IPS-20b (cell line): ENCODE results near the gene PRKCQ.

Source experiments
- H3K27ac ChIP-seq: one replicate; pipeline ENCODE4 v1.5.1; 2013; ENCODE audit warnings: low read length
- H3K27me3 ChIP-seq: 2 replicates; pipeline ENCODE4 v1.6.1; 2013; ENCODE audit warnings: mild to moderate bottlenecking, low read length, inconsistent platforms; ENCODE audit not compliant: insufficient read depth
- H3K36me3 ChIP-seq: 2 replicates; pipeline ENCODE4 v1.6.1; 2013; ENCODE audit warnings: low read depth, mild to moderate bottlenecking, inconsistent platforms, low read length, moderate library complexity; ENCODE audit not compliant: insufficient read depth
- H3K4me1 ChIP-seq: 2 replicates; pipeline ENCODE4 v1.6.1; 2013; ENCODE audit warnings: mild to moderate bottlenecking, control low read depth, inconsistent platforms, low read length, moderate library complexity; ENCODE audit not compliant: insufficient read depth
- H3K4me3 ChIP-seq: 2 replicates; pipeline ENCODE4 v1.5.1; 2013; ENCODE audit warnings: mild to moderate bottlenecking, low read length, inconsistent platforms
- H3K9ac ChIP-seq: 2 replicates; pipeline ENCODE4 v1.6.1; 2013; ENCODE audit warnings: low read depth, mild to moderate bottlenecking, inconsistent platforms, low read length, moderate library complexity
- H3K9me3 ChIP-seq: 2 replicates; pipeline ENCODE4 v1.6.1; 2013; ENCODE audit warnings: mild to moderate bottlenecking, low read depth, low read length, inconsistent platforms; ENCODE audit not compliant: insufficient read depth

PRKCQ gene

GRCh38 chr10:6564367-6564766, 15.7 kb downstream of the PRKCQ start:
- no peak overlapping the region for H3K4me3 ChIP-seq
- no peak overlapping the region for H3K9ac ChIP-seq
- no peaks in the 10 kb centered on the region for H3K36me3 ChIP-seq
- H3K9me3 ChIP-seq: no peaks in the 10 kb centered on the region
- H3K4me1 ChIP-seq: peaks cover 5% of the 10 kb centered on the region; the same call in 1 of the 2 replicates
- no peak overlapping the region for H3K27ac ChIP-seq
- no peaks in the 10 kb centered on the region for H3K27me3 ChIP-seq

- H3K27ac ChIP-seq: no peak overlapping the region
- H3K27me3 ChIP-seq: no peaks in the 10 kb centered on the region
- peaks cover 5% of the 10 kb centered on the region; the same call in 1 of the 2 replicates for H3K4me1 ChIP-seq
- no peak overlapping the region for H3K4me3 ChIP-seq
- no peak overlapping the region for H3K9ac ChIP-seq
- no peaks in the 10 kb centered on the region for H3K9me3 ChIP-seq
- no peaks in the 10 kb centered on the region for H3K36me3 ChIP-seq
Measured at GRCh38 chr10:6563731-6564130, 16.3 kb downstream of the PRKCQ start.

DNA sequence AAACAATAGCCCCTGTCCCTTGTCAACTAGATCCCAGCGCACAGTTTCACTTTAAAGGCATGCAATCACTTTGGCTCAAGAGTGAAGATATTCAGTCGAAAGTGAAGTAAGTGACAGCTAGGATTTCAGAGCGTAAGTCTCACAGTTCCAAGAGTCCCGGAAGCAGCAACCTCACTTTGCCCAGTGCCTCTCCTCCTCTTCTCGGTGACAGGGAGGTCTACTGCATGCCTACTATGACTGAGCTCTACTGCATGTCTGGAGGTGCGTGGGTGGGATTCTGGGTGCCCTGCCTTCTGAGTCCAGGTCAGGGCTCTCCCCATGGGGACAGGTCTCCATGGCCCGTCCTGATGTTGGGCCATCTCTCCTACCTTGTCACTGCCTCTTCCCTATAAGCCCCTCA, 17.0 kb downstream of the PRKCQ start:
- Histone ChIP-seq H3K27me3 (no peaks in the 10 kb centered on the region), H3K36me3 (no peaks in the 10 kb centered on the region), H3K27ac (no peak overlapping the region), H3K9ac (no peak overlapping the region), H3K4me1 (peaks cover 5% of the 10 kb centered on the region; the same call in 1 of the 2 replicates), H3K9me3 (no peaks in the 10 kb centered on the region), H3K4me3 (no peak overlapping the region)

DNA sequence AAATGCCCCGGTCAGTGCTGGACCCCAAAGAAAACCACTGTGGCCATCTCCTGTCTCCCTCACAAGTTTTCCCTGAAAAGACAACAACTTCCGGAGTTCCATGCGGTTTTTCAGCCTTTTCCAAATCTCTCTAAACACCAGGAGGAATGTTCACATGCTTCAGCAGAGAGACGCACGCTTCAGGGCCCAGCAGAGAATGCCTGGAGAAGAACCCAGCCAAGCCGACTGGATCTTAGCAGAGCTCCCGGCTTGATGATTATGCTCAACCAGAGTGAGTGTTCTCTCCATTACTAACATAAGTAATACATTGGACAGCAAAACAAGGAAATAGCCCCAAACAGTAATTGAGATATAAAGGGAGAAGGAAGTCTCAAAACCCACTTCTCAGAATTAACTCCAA, 17.9 kb downstream of the PRKCQ start:
- H3K27ac ChIP-seq: no peak overlapping the region
- H3K9ac ChIP-seq: no peak overlapping the region
- H3K4me3 ChIP-seq: no peak overlapping the region
- H3K27me3 ChIP-seq: no peaks in the 10 kb centered on the region
- H3K36me3 ChIP-seq: no peaks in the 10 kb centered on the region
- H3K9me3 ChIP-seq: no peaks in the 10 kb centered on the region
- peaks cover 5% of the 10 kb centered on the region; the same call in 1 of the 2 replicates for H3K4me1 ChIP-seq

DNA sequence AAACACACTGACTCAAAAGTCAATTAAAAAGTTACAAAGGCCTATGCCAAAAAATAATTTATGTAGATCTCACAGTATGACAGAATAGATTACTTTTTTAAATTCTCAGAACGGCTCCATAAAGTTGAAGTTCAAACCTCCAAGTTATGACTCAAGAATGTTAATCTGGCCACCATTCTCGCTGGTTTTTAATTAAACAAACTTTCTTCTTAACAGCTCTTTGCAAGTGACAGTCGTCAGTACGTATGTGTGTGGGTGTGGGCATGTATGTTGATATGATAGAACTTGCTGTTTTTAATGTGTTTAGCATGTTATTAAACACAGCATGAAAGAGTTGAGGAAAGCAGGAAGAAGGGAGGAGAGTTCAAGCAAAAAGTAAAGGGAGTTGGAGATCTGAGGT, 18.5 kb downstream of the PRKCQ start:
- Histone ChIP-seq H3K9ac (no peak overlapping the region), H3K36me3 (no peaks in the 10 kb centered on the region), H3K9me3 (no peaks in the 10 kb centered on the region), H3K27me3 (no peaks in the 10 kb centered on the region), H3K27ac (no peak overlapping the region), H3K4me1 (peaks cover 5% of the 10 kb centered on the region; the same call in 1 of the 2 replicates), H3K4me3 (no peak overlapping the region)

DNA sequence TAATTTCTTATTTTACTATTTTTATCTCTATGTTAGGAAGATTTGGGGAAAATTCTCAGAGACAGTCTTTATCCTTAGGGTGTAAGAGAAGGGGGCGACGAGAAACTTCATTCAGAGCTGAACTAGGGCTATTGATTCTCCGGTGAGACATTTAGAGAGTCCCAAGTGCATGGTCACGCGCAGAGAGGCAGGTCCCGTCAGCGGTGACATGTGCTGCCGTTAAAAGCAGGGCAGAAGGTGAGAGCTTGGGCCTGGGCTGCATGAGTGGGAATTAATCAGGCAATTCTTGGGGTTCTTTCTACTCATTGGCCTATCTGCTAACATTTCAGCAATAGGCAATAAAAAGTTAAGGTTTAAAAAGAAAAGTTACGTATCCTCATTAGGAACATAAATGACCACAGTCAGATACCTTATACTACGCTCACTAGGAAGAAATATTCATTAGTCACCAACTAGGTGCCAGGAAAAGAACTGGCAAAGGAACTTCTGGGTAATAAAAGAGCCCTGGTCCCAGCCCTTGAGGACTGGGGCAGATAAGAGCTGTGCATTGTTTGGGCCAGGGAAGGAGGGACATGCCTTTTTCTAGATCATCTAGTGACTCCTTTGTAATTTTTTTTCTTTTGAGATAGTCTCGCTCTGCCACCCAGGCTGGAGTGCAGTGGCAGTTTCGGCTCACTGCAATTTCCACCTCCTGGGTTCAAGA, 21.2 kb downstream of the PRKCQ start:
- no peak overlapping the region for H3K9ac ChIP-seq
- H3K27ac ChIP-seq: no peak overlapping the region
- no peaks in the 10 kb centered on the region for H3K27me3 ChIP-seq

DNA sequence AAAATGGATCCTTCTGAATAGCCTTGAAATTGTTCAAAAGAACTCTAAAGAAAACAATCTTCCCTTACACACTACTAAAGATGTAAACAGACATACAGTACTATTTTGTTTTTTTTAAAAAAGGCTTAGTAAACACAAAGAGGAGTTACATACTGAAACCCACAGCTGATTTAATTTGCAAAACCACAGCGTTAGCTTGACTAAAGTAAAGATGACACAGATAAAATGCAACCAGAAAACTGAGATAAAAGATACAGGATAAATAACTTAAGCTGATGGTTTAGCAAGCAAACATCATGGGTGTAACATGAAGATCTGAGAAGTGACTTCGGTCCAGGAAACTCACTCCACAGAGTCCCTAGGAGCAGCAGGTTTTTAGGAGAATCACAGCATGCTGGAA, 21.8 kb downstream of the PRKCQ start:
- Histone ChIP-seq H3K27me3 (no peaks in the 10 kb centered on the region), H3K4me3 (no peak overlapping the region)

More for the DNA sequence above, 21.2 kb downstream of the PRKCQ start:
- no peak overlapping the region for H3K4me3 ChIP-seq
- H3K36me3 ChIP-seq: no peaks in the 10 kb centered on the region
- H3K9me3 ChIP-seq: no peaks in the 10 kb centered on the region
- H3K4me1 ChIP-seq: peaks cover 5% of the 10 kb centered on the region; the same call in 1 of the 2 replicates

DNA sequence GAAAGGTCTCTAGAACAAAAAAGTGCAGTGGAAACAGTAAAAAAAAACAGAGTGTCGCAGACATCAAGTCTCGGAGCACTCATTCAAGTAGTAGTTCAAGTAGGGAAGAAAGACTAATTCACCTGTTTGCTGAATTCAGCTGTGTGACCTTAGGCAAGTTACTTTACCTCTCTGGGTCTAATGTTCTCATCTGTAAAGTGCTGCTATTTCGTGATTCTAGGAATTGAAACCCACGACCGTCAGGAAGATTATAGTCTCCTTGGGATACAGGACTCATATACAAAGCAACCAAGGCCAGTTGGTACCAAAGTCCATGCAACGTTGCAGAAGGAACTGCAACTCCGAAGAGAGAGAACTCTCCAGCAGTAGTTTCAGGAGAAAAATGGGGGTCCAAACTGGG, 26.1 kb downstream of the PRKCQ start:
- no peaks in the 10 kb centered on the region for H3K9me3 ChIP-seq
- H3K4me1 ChIP-seq: no peaks in the 10 kb centered on the region
- H3K27ac ChIP-seq: no peak overlapping the region
- H3K9ac ChIP-seq: no peak overlapping the region
- H3K4me3 ChIP-seq: no peak overlapping the region
- no peaks in the 10 kb centered on the region for H3K27me3 ChIP-seq
- H3K36me3 ChIP-seq: no peaks in the 10 kb centered on the region

More for the DNA sequence above, 21.8 kb downstream of the PRKCQ start:
- H3K9ac ChIP-seq: no peak overlapping the region
- H3K4me1 ChIP-seq: peaks cover 5% of the 10 kb centered on the region; the same call in 1 of the 2 replicates
- H3K27ac ChIP-seq: no peak overlapping the region
- no peaks in the 10 kb centered on the region for H3K36me3 ChIP-seq
- no peaks in the 10 kb centered on the region for H3K9me3 ChIP-seq

DNA sequence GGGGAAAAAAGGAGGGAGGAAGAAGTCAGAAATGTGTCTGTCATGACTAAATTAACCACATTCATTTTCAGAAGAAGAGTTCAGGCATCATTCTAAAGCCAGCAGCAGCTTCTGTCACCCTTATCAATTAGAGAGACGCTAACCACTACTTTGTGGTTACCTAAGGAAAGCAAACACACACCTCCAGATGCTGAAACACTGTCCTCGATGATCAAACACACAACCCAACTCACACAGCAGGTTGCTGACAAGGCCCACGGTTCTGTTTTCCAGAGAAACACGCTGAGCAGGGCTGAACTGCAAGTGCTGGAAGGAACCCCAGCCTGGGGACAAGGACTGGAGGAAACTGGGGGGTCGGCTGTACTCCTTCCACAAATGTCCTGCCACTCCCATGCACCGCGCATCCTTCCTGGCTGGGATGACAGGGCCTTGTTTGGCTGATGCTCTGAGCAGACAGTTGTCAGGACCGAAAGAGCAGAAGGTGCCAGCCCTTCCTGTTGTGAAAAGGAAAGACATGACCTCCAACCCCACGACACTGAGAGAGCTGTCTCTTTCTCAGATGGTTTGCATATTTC, 36.6 kb downstream of the PRKCQ start:
- no peak overlapping the region for H3K4me3 ChIP-seq
- no peaks in the 10 kb centered on the region for H3K36me3 ChIP-seq
- H3K4me1 ChIP-seq: peaks cover 10% of the 10 kb centered on the region
- H3K27ac ChIP-seq: no peak overlapping the region
- no peaks in the 10 kb centered on the region for H3K27me3 ChIP-seq
- H3K9me3 ChIP-seq: no peaks in the 10 kb centered on the region
- 0 out of 2 replicates have a peak overlapping the region, but pooled peaks have one; percentile 14 for H3K9ac ChIP-seq

- no peaks in the 10 kb centered on the region for H3K9me3 ChIP-seq
- H3K27ac ChIP-seq: no peak overlapping the region
- H3K4me3 ChIP-seq: no peak overlapping the region
- H3K9ac ChIP-seq: 0 out of 2 replicates have a peak overlapping the region, but pooled peaks have one; percentile 14
- peaks cover 10% of the 10 kb centered on the region for H3K4me1 ChIP-seq
- no peaks in the 10 kb centered on the region for H3K27me3 ChIP-seq
- H3K36me3 ChIP-seq: no peaks in the 10 kb centered on the region
Measured at GRCh38 chr10:6542999-6543430, 37.1 kb downstream of the PRKCQ start.

GRCh38 chr10:6539833-6540232, 40.2 kb downstream of the PRKCQ start:
- Histone ChIP-seq H3K9ac (no peak overlapping the region), H3K27me3 (no peaks in the 10 kb centered on the region), H3K36me3 (no peaks in the 10 kb centered on the region), H3K4me3 (no peak overlapping the region), H3K4me1 (peaks cover 10% of the 10 kb centered on the region), H3K27ac (no peak overlapping the region), H3K9me3 (no peaks in the 10 kb centered on the region)

GRCh38 chr10:6537770-6538169, 42.3 kb downstream of the PRKCQ start:
- H3K9ac ChIP-seq: no peak overlapping the region
- H3K27ac ChIP-seq: no peak overlapping the region
- no peak overlapping the region for H3K4me3 ChIP-seq
- no peaks in the 10 kb centered on the region for H3K36me3 ChIP-seq
- no peaks in the 10 kb centered on the region for H3K27me3 ChIP-seq
- H3K4me1 ChIP-seq: peaks cover under 1% of the 10 kb centered on the region; the same call in 1 of the 2 replicates
- H3K9me3 ChIP-seq: no peaks in the 10 kb centered on the region
